ENCODE measurements around the gene KRT82. TPM values are rescaled to one million over a fixed set of nuclear protein-coding genes. Genes with fewer than 3 reads are reported as not detected.
"Not testable (repeated sequence)": the region's sequence is repeated elsewhere in the genome, so short reads cannot be mapped to it uniquely, and the experiment has no call there.

Gene KRT82
- not detected for total RNA-seq

DNA sequence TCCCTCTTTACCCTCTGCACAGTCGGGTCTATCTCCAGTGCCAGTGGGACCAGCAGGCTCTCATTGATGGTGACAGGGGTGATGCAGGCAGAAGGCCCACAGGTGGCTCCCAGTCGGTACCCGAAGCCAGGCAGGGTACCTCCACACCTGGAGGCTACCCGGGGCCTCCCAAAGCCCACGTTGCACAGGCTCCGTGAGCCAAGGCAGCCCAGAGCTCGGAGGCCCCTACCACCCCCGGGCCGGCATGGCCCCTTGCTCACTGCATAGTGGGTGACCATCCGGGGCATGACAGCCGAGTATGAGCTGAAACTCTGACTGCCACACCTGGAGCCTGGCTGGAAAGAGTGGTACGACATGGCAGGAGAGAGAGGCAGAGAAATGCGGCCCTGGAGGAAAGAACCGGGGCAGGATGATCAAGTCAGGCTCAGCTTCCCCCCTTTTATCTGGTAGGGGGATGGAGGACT, at the start of gene KRT82:
Gene KRT82 (minus strand): TSS at position 414 of the 464 bp plus-strand sequence. CDS start 58 bp downstream, at position 356.
- no peak for DNase-seq (ENCODE audit: low spot score)
- no peak for TF ChIP-seq CTCF (IDR thresholded peaks at IDR 0.05)
- no peak for ATAC-seq (ENCODE audit: low FRiP score)

DNA sequence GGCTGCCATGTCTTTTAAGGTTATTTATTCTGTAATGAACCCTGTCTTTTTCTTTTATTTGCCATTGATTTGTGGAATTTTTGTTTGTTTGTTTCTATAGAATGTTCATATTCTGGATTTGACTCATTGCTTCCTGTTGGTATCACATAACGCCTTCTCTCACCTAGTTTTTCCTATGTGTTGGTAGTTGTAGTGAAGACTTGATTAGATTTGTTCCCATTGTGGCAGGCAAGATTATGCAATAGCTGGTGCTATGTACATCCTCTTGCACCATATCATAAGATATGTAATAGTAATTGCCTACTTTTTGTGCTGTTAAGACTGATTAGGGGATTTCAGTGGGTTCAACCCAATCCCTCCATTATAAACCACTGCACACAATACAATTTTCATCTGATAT, 49.7 kb upstream of the KRT82 start:
- DNase-seq (ENCODE audit: low spot score), result no peak
- ATAC-seq (ENCODE audit: low FRiP score), result no peak
- TF ChIP-seq CTCF (IDR thresholded peaks at IDR 0.05), result no peak

- no peak for DNase-seq (ENCODE audit: low spot score)
- TF ChIP-seq CTCF (IDR thresholded peaks at IDR 0.05), result no peak
- no peak for ATAC-seq (ENCODE audit: low FRiP score)
Measured at GRCh38 chr12:52454411-52455201, 48.5 kb upstream of the KRT82 start.

GRCh38 chr12:52452101-52452500, 46.0 kb upstream of the KRT82 start, which contains the start of gene KRT6B:
Gene KRT6B (minus strand): TSS chr12:52452146. CDS start chr12:52452078, 68 bp downstream.
- ATAC-seq (ENCODE audit: low FRiP score), result no peak
- no peak for TF ChIP-seq CTCF (IDR thresholded peaks at IDR 0.05)
- DNase-seq (ENCODE audit: low spot score), result no peak

DNA sequence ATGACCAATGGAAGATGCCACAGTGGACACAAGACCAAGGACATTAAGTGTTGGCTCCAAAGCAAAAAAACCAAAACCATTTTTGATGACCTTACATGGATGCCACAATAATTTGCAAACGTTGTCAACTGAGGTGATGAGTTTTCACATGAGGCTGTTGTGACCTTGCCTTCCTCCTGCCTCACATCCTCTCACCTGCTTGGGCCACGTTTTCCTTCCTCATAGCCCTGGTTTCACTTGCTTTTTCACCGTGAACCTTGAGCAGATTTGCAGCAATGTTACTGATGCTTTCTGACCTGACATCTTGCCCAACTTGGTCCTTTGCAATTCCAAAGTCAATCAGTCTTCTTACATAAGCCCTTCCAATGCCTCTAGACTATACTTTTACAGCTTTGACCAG, 42.1 kb upstream of the KRT82 start:
- no peak for DNase-seq (ENCODE audit: low spot score)
- TF ChIP-seq CTCF (IDR thresholded peaks at IDR 0.05), result no peak
- ATAC-seq (ENCODE audit: low FRiP score), result no peak

- not testable (repeated sequence) for DNase-seq (ENCODE audit: low spot score)
Measured at GRCh38 chr12:52447196-52447595, 41.1 kb upstream of the KRT82 start.

GRCh38 chr12:52446367-52447045, 40.4 kb upstream of the KRT82 start:
- DNase-seq (ENCODE audit: low spot score) (no peak), ATAC-seq (ENCODE audit: low FRiP score) (no peak)
- no peak for TF ChIP-seq CTCF (IDR thresholded peaks at IDR 0.05)

More at GRCh38 chr12:52447196-52447595, 41.1 kb upstream of the KRT82 start:
- ATAC-seq (ENCODE audit: low FRiP score), result not testable (repeated sequence)
